Keratinocyte (primary cell): ENCODE measurements around the gene TARM1. TPM values are rescaled to one million over a fixed set of nuclear protein-coding genes. Genes with fewer than 3 reads are reported as not detected.
"Not testable (repeated sequence)": the region's sequence is repeated elsewhere in the genome, so short reads cannot be mapped to it uniquely, and the experiment has no call there.

Source experiments
- DNase-seq: peaks from one replicate; pipeline ENCODE4 v3.0.0-alpha.2; 2011; ENCODE audit warnings: low read depth, missing footprints, low spot score
- FAIRE-seq: peaks from 2 replicates; lab custom pipeline; 2011; peaks lifted over from hg19 to GRCh38; lab: Jason Lieb, UNC
- H2AFZ ChIP-seq: 2 replicates; pipeline ENCODE4 v1.6.0; 2012; ENCODE audit warnings: low read length, control low read depth, inconsistent platforms; ENCODE audit not compliant: control insufficient read depth
- H3K27ac ChIP-seq: 2 replicates; pipeline ENCODE4 v1.5.1; 2011; ENCODE audit warnings: low read length; ENCODE audit not compliant: control insufficient read depth, insufficient read depth
- H3K27me3 ChIP-seq: 3 replicates; pipeline ENCODE4 v1.6.0; 2011; ENCODE audit warnings: low read length; ENCODE audit not compliant: control insufficient read depth, insufficient read depth; ENCODE audit errors: extremely low read depth
- H3K36me3 ChIP-seq, 2 experiments: 2 replicates in 1 of 2; 3 replicates in 1 of 2; pipeline ENCODE4 v1.5.1; 2011; ENCODE audit warnings: low read length in 2 of 2, mild to moderate bottlenecking in 1 of 2; ENCODE audit not compliant: control insufficient read depth in 2 of 2, insufficient read depth in 2 of 2; ENCODE audit errors: extremely low read depth in 1 of 2
- H3K4me1 ChIP-seq: 3 replicates; pipeline ENCODE4 v1.5.1; 2011; ENCODE audit warnings: low read length; ENCODE audit not compliant: control insufficient read depth, insufficient read depth; ENCODE audit errors: extremely low read depth
- H3K4me2 ChIP-seq: 3 replicates; pipeline ENCODE4 v1.6.0; 2011; ENCODE audit warnings: low read depth, low read length; ENCODE audit not compliant: control insufficient read depth, insufficient read depth; ENCODE audit errors: extremely low read depth
- H3K4me3 ChIP-seq, 3 experiments: fragments of 200-600 bp in 1 of 3; sonication (generic) in 1 of 3; 2 replicates in 2 of 3; 3 replicates in 1 of 3; pipeline ENCODE4 v1.5.1; 2011 to 2016; ENCODE audit warnings: low read length in 3 of 3, mild to moderate bottlenecking in 3 of 3, control low read depth in 2 of 3, inconsistent platforms in 1 of 3, low read depth in 1 of 3, mixed read lengths in 1 of 3, mixed run types in 1 of 3, moderate library complexity in 1 of 3; ENCODE audit not compliant: control insufficient read depth in 2 of 3, insufficient read depth in 2 of 3; ENCODE audit errors: extremely low read depth in 1 of 3
- H3K79me2 ChIP-seq: 2 replicates; pipeline ENCODE4 v1.6.0; 2012; ENCODE audit warnings: low read length; ENCODE audit not compliant: control insufficient read depth, insufficient read depth
- H3K9ac ChIP-seq: 3 replicates; pipeline ENCODE4 v1.6.0; 2011; ENCODE audit warnings: low read length; ENCODE audit not compliant: control insufficient read depth, insufficient read depth; ENCODE audit errors: extremely low read depth
- H3K9me1 ChIP-seq: 3 replicates; pipeline ENCODE4 v1.6.0; 2011; ENCODE audit warnings: low read length; ENCODE audit not compliant: control insufficient read depth, insufficient read depth; ENCODE audit errors: extremely low read depth
- H3K9me3 ChIP-seq: 2 replicates; pipeline ENCODE4 v1.5.1; 2012; ENCODE audit warnings: low read depth, low read length; ENCODE audit not compliant: control insufficient read depth
- H4K20me1 ChIP-seq: 3 replicates; pipeline ENCODE4 v1.6.0; 2011; ENCODE audit warnings: low read length; ENCODE audit not compliant: control insufficient read depth, insufficient read depth; ENCODE audit errors: extremely low read depth
- EZH2 ChIP-seq: IDR thresholded peaks from one replicate; pipeline ENCODE4 v1.6.1; 2012; ENCODE audit warnings: inconsistent platforms, mild to moderate bottlenecking, low read length, moderate library complexity
- dilution Hi-C: fragments of 300-500 bp; cut with MboI; formaldehyde crosslinking; loops from one replicate; pipeline ENCODE4 v1.7.0; 2020; ENCODE audit warnings: low sequenced_read_pairs; ENCODE audit not compliant: extremely low pct_ligation_motif_present
- polyA plus RNA-seq, 5 experiments: library from polyadenylated mRNA; depleted of rRNA in 3 of 5; stranded (reverse) in 3 of 5; stranded (forward) in 1 of 5; unstranded in 1 of 5; fragments of >200 nt; gene quantifications; 1 replicate in 1 of 5; 2 replicates in 3 of 5; 3 replicates in 1 of 5; pipeline versions ENCODE4 v1.2.1 to v1.2.3, GENCODE V29; 2011 to 2012; ENCODE audit warnings: missing spikeins in 2 of 5, low read depth in 1 of 5, low replicate concordance in 1 of 5
- TF ChIP-seq, protein P1 (sequence below), 3 experiments: IDR thresholded peaks in 1 of 3; conservative IDR thresholded peaks in 1 of 3; optimal IDR thresholded peaks in 1 of 3; 2 replicates in 2 of 3; 3 replicates in 1 of 3; pipeline versions ENCODE3 to v1.5.1; 2011; ENCODE audit warnings: low read length in 3 of 3, mild to moderate bottlenecking in 3 of 3, moderate library complexity in 2 of 3, control low read depth in 1 of 3, inconsistent platforms in 1 of 3; ENCODE audit not compliant: insufficient read depth in 2 of 3; ENCODE audit errors: extremely low read depth in 1 of 3

TARM1 gene
- polyA plus RNA-seq, 1 donor (not counting 4 experiments of a cell fraction or from before 2014, with no cell fraction given) = not detected

DNA sequence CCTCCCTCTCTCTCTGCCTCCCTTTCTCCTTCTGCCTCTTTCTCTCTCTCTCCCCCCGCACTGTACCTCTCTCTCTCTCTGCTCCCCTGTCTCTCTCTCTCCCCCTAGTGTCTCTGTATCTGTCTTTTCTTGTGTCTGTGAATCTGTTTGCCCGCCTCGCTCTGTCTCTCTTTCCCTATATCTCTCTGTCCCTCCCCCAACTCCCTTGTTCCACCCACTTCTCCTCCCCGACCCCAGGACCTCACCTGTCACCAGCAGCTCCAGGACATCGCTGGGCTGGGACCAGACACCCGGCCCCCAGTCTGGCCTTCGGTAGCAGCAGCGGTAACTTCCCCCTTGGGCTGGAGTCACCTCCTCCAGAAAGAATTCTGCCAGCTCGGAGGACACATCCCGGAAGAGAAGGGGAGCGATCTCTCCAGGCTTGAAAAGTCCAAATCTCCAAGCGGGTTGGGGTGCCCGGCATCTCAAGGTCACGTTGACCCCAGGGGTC is 15.5 kb upstream of the TARM1 start:
- H3K27me3 ChIP-seq = no peaks in the 10 kb centered on the region
- H3K79me2 ChIP-seq = no peaks in the 10 kb centered on the region
- no peaks in the 10 kb centered on the region for H3K9me3 ChIP-seq
- peak overlapping the region; percentile 66 for H3K9ac ChIP-seq
- no peak overlapping the region for H3K27ac ChIP-seq
- DNase-seq (no peak), FAIRE-seq (no peak)
- H3K9me1 ChIP-seq = no peaks in the 10 kb centered on the region
- H3K4me1 ChIP-seq = peaks cover 7% of the 10 kb centered on the region
- H2AFZ ChIP-seq = peak overlapping the region; percentile 92
- no peak for TF ChIP-seq EZH2
- TF ChIP-seq, protein P1, sequence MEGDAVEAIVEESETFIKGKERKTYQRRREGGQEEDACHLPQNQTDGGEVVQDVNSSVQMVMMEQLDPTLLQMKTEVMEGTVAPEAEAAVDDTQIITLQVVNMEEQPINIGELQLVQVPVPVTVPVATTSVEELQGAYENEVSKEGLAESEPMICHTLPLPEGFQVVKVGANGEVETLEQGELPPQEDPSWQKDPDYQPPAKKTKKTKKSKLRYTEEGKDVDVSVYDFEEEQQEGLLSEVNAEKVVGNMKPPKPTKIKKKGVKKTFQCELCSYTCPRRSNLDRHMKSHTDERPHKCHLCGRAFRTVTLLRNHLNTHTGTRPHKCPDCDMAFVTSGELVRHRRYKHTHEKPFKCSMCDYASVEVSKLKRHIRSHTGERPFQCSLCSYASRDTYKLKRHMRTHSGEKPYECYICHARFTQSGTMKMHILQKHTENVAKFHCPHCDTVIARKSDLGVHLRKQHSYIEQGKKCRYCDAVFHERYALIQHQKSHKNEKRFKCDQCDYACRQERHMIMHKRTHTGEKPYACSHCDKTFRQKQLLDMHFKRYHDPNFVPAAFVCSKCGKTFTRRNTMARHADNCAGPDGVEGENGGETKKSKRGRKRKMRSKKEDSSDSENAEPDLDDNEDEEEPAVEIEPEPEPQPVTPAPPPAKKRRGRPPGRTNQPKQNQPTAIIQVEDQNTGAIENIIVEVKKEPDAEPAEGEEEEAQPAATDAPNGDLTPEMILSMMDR (optimal IDR thresholded peaks at IDR 0.05 in 1 of 3, IDR thresholded peaks at IDR 0.05 in 1 of 3, conservative IDR thresholded peaks at IDR 0.05 in 1 of 3; ENCODE audit: extremely low read depth in 1 of 3, insufficient read depth in 2 of 3, low read length in 3 of 3) = peak; percentile 30 to 53 (median 41)
- no peaks in the 10 kb centered on the region for H3K36me3 ChIP-seq
- H3K4me3 ChIP-seq = peak overlapping the region; percentile 36 to 64 (median 36)
- dilution Hi-C loops = no loop called here
- peak overlapping the region; percentile 82 for H3K4me2 ChIP-seq
- H4K20me1 ChIP-seq = no peaks in the 10 kb centered on the region

DNA sequence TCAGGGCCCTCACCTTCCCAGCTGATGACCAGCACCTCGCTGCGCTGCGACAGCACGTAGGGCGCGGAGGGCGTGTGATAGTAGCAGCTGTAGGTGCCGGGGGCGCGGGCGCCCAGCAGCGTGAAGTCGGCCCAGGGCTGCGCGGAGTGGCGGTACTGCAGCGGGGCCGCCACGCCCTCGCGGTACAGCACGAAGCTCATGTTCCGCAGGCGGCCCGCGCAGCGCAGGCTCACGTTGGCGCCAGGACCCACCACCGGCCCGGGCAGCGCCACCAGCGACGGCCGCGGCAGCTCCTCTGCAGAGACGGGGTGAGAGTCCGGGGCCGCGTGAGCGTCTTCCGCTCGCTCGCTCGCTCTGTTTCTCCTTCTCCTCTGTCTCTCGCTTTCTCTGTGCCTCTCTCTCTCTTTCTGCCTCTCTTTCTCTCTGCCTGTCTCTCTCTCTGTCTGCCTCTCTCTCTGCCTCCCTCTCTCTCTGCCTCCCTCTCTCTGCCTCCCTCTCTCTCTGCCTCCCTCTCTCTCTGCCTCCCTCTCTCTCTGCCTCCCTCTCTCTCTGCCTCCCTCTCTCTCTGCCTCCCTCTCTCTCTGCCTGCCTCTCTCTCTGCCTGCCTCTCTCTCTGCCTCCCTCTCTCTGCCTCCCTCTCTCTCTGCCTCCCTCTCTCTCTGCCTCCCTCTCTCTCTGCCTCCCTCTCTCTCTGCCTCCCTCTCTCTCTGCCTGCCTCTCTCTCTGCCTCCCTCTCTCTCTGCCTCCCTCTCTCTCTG is 14.9 kb upstream of the TARM1 start:
- H3K79me2 ChIP-seq, H3K9me1 ChIP-seq, FAIRE-seq, H3K9me3 ChIP-seq, H4K20me1 ChIP-seq, H3K27me3 ChIP-seq, H3K36me3 ChIP-seq, DNase-seq, dilution Hi-C loops, H3K4me1 ChIP-seq, H3K27ac ChIP-seq: not testable (repeated sequence)
- TF ChIP-seq, protein P1 (optimal IDR thresholded peaks at IDR 0.05 in 1 of 3, IDR thresholded peaks at IDR 0.05 in 1 of 3, conservative IDR thresholded peaks at IDR 0.05 in 1 of 3; ENCODE audit: extremely low read depth in 1 of 3, insufficient read depth in 2 of 3, low read length in 3 of 3) = peak in 1 of 3 experiments; percentile 34
- Histone ChIP-seq H3K9ac (peak overlapping the region; percentile 33), H3K4me2 (peak overlapping the region; percentile 82), H3K4me3 (peak overlapping the region; percentile 36 to 64 (median 36)), H2AFZ (peak overlapping the region; percentile 92)
